NCI-H510A (cell line): ENCODE measurements around the gene MYADM.

ENCODE experiments used
- DNase-seq: peaks from one replicate; lab custom pipeline; 2025; lab: John Stamatoyannopoulos, UW

The MYADM gene

DNA sequence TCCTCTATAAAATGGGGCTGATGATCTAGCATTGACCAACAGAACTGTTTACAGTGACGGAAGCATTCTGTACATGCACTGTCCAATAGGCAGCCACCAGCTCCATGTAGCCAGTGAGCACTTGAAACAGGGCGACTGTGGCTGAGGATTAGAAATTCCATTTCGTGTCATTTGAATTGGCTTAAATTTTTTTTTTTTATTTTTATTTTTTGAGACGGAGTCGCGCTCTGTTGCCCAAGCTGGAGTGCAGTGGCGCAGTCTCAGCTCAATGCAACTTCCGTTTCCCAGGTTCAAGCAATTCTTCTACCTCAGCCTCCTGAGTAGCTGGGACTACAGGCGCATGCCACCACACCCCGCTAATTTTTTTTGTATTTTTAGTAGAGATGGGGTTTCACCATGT lies 17.4 kb downstream of the MYADM start:
- DNase-seq = no peak

DNA sequence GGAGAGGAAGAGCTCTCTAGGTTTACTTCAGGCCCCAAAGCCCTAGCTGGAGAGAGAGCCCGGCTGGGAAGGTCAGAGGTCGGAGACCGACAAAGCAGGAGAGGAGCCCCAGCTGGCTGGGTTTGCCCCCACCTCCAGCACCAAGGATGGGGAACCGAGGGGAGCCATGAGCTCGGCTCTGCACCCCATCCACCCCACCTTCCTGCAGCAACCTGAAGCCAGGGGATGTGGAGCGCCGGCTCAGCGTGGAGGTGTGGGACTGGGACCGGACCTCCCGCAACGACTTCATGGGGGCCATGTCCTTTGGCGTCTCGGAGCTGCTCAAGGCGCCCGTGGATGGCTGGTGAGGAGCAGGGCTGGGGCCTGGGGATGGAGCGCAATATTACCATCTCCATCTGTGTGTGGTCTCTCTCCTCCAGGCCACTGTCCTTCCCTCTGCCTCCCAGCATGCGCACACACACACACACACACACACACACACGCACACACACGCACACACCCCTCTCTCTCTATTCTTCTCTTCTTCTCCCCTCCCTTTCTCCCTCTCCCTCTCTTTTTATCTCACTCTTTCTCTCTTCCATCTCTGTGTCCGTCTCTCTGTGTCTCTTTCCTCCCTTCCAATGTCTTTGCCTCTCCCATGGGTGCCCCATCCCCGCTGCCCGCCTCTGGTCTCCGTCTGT lies 24.8 kb downstream of the MYADM start:
- DNase-seq = no peak

DNA sequence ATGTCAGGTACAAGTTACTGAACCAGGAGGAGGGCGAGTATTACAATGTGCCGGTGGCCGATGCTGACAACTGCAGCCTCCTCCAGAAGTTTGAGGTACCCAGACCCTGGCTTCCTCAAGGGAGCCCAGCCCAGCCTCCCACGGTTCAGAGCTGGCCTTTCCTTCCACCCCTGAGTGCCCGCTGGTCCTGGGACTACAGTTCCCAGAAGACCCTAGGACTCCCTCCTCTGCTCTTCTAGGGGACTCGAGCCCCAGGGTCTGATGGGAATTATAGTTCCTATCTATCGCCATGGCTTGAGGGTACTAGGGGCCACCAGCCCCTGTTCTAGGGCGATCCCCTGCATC lies 25.3 kb downstream of the MYADM start:
- no peak for DNase-seq

DNA sequence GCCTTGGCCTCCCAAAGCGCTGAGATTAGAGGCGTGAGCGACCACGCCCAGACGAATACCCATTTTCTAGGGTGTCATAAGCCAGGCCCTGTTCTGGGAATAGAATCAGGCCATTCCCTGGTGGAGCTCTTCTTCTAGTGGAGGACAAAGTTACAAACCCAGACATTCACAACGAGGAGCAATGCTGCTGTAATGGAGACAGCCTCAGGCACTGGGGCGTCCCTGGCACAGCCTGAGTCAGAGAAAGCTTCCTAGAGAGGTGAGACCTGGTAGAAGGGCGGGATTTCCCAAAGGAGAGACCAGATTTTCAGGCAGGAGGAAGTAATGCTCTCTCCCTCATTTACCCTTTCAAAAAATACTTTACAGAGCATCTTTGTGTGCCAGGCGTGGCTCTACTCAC lies 27.0 kb downstream of the MYADM start:
- DNase-seq = no peak

DNA sequence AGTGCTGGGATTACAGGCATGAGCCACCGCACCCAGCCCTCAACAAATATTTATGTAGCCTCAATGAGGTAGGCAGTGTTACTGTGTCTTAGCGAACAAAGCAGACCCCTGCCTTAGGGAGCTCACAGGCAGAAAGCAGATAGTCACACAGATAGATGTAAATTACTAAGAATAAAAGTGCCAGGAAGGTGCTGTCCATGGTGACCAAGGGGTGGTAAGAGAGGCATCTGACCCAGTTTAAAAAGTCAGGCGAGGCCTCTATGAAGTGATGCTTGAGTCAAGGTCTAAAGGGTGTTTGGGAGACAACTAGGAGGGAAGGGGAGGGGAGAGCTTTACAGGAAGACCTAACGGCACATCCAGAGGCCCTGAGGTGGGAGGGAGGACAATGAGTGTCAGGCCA lies 29.0 kb downstream of the MYADM start:
- no peak for DNase-seq

DNA sequence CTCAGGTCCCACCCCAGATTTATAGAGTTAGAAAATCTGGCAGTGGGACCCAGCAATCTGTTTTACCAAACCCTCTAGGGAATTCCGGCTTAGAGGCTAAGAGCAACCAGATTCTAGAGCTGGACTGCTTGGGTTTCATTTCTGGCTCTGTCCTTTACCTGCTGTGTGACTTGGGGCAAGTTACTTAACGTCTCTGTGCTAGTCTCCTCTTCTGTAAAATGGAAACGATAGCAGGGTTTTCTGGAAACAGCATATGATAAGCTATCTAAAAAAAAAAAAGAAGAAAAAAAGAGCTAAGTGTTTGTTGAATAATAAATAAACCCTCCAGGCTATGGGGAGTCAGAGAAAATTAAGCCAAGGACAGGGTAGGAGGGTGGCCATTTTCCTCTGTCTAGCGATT lies 29.8 kb downstream of the MYADM start:
- no peak for DNase-seq

DNA sequence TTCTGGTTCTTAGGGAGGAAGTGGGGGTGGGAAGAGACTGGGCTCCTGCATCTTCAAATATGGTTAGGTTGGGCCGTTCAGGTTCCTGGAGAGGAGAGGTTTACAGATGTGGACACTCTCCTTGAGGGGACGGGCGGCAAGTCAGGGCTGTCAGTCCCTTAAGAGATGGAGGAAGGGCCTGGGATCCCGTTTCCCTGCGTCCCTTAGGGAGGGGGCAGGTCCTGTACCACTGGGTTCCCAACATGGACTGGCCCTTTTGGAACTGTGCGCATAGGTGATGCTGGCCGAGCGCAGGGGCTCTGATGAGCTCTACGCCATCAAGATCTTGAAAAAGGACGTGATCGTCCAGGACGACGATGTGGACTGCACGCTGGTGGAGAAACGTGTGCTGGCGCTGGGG lies 30.5 kb downstream of the MYADM start:
- DNase-seq = no peak

DNA sequence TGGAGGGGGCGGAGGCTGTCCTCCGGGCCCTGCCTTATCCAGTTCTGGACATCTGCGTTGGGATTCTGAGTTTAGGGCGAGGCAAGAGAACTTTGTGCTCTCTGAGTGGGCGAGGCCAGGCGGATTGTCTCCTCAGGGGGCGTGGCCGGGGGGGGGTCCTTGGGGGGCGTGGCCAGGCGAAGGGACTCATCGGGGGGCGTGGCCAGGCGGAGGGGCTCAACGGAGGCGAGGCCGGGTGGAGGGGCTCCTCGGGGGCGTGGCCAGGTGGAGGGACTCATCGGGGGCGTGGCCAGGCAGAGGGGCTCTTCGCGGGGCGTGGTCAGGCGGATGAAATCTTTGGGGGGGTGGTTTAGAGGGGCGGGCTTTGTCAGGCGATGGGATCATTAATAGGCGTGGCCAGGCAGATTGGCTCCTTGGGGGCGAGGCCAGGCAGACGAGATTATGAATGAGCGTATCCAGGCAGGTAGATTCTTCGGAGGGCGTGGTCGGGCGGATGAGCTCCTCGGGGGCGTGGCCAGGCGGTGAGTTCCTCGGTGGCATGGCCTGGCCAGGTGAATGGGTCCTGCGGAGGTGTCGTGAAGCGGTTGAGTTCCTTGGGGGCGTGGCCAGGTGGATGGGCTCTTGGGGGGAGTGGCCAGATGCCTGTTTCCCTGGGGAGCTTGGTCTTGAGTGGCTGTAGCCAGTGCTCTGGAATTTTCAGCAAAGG lies 31.1 kb downstream of the MYADM start:
- DNase-seq = no peak

DNA sequence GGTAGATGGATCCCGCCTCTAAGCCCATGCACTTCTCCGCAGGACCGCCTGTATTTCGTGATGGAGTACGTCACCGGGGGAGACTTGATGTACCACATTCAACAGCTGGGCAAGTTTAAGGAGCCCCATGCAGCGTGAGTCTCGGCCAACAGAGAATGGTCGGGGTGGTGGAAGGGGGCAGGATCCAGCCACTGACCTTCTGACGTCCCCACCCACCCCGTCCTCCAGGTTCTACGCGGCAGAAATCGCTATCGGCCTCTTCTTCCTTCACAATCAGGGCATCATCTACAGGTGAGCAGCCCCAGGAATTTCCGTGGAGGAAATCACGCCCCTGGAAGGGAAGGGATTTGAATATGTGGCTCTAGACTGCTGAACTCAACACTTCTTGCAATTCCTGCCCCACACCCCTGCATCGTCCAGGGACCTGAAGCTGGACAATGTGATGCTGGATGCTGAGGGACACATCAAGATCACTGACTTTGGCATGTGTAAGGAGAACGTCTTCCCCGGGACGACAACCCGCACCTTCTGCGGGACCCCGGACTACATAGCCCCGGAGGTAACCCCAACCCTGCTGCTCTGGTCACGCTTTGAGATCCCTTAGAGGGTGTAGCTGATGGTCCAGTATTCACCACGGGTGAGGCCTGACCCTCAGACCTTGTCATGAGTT lies 32.6 kb downstream of the MYADM start:
- no peak for DNase-seq

DNA sequence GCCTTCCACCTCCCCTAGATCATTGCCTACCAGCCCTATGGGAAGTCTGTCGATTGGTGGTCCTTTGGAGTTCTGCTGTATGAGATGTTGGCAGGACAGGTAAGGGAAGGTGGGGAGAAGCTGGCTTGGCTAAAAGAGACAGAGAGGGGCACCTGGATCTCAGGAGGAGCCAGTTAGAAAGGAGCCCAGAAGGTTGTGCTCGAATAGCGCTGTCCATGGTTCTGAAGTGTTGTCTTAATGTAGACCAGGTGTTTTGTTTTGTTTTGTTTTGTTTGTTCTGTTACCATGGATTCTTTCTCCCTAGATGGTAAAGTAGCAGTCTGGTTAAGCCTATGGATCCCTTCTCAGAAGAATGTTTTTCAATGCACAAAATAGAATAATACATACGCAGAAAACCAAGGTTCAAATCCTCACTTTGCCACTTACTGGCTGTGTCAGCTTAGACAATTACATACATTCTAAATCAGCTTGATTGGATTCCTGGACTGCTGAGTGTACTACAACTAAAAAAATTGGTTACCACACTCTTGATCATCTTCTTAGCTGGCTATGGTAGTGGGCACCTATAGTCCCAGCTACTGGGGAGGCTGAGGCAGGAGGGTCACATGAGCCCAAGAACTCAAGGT lies 35.5 kb downstream of the MYADM start:
- no peak for DNase-seq

DNA sequence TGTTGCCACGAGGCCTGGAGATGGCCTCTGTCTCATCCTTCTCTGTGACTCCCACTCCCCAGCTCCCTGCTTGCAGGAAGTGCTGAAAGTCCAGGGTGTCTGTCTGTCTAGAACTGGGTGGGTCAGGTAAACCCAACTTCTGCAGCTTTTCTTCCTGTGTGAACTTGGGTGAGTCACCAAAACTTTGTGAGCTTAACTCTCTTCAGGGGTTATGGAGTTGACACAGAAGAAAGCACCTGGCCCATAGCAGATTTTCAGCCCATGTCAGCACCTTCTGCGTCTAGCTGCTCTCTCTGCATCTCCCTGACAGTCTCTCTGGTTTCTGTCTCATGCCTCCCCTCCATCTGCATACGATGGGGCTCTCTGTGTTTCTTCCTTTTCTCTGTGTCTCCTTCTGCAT lies 37.2 kb downstream of the MYADM start:
- DNase-seq = no peak

DNA sequence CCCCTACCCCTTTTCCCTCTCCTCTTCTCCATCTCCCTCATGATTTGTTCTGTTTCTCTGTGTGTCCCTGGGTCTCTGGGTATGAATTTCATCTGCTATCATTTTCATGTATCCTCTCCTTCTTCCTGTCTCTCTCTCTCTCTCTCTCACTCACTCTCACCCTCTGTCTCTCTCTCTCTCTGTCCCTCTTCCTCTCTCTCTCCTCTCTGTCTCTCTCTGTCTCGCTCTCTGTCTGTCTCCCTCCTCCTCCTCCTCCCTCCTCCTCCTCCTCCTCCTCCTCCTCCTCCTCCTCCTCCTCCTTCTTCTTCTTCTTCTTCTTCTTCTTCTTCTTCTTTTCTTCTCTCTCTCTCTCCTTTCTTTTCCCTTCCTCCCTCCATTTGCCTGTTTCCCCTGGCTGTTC lies 38.1 kb downstream of the MYADM start:
- no peak for DNase-seq

DNA sequence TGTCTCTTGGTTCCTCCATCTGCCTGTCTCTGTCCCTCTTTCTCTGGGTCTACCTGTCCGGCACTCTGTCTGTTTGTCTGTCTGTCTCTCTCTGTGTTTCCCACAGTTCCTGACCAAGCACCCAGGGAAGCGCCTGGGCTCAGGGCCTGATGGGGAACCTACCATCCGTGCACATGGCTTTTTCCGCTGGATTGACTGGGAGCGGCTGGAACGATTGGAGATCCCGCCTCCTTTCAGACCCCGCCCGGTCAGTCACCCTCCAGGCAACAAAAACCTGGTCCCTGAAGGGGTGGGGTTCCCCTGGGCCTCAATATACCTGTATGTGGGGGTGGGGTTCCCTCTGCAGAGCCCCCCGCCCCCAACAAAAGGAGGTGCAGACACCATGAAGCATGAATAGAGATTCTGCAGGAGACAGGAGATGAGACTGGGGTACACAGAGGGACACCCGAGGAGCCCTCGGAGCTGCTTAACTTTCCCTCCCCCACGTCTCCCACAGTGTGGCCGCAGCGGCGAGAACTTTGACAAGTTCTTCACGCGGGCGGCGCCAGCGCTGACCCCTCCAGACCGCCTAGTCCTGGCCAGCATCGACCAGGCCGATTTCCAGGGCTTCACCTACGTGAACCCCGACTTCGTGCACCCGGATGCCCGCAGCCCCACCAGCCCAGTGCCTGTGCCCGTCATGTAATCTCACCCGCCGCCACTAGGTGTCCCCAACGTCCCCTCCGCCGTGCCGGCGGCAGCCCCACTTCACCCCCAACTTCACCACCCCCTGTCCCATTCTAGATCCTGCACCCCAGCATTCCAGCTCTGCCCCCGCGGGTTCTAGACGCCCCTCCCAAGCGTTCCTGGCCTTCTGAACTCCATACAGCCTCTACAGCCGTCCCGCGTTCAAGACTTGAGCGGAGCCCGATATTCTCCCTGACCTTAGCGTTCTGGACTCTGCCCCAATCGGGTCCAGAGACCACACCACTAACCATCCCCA lies 38.8 kb downstream of the MYADM start:
- no peak for DNase-seq

DNA sequence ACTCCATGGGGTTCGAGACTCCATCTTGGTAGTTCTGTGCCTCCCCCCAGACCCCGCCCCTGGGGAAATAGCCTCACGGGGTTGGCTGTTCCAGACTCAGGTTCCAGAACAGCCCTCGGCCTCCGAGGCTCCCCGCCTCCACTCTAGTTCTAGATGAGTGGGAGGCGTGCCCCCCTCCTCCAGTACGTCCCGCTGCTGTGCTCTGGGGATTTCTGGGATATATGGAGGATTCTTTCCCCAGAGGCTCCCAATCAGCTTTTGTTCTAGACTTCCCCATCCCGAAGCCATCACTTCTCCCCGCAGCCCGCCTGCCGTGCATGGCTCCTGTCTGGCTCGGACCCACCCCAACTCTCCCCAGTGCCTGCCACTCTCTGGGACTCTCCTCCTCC lies 39.5 kb downstream of the MYADM start:
- no peak for DNase-seq

DNA sequence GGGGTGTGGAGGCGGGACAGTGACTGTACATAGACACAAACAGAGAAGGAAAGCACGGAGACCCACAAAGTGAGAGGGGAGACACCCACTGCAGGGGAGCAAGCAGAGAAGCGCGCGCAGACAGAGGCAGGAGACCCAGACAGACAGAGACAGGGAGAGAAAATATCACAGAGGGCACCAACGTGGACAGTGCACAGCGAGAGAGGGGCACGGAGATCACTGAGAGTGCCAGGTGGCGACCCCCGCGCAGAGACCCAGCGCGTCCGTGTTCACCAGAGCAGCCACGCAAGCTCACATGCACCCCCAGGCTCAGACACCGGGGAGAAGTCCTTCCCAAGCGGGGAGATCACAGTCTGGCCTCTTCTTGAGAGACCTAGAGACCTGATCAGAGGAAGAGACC lies 40.0 kb downstream of the MYADM start:
- DNase-seq = no peak

DNA sequence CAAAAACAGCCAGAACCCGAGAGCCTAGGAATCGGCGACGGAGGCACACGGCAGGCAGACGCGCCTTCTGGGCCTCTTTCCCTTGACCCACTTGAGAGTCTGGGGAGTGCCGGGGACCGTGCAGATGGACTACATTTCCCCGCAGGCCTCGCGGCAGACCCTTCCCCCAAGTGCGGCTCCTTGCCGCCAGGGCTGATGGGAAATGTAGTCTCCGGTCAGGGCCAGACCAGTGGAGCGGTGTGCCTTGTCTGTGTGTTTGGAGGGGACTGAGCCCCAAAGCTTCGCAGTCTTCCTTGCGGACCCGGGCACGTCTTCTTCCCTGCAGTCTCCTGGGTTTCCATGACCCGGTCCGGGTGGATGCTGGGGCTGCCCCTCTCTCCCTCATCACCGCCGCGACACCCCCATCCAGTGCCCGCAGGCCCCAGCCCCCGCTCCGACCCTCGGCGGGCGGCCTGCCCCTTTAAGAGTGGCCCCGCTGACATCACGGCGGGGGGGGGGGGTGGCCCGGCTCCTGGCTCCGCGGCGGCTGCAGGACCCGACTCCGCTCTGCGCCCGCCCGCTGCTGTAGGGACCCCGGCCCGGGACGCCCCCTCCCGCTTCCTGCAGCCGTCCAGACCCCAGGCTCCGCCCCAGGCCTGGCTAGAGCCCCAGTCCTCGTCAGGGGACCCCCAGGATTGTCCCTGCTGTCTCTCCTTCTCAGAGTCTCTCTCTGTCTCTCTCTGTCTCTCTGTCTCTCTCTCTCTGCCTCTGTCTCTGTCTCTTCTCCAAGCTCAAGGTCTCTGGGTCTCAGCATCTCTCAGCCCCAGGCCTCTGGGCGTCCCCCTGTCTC lies 40.6 kb downstream of the MYADM start:
- DNase-seq = no peak

DNA sequence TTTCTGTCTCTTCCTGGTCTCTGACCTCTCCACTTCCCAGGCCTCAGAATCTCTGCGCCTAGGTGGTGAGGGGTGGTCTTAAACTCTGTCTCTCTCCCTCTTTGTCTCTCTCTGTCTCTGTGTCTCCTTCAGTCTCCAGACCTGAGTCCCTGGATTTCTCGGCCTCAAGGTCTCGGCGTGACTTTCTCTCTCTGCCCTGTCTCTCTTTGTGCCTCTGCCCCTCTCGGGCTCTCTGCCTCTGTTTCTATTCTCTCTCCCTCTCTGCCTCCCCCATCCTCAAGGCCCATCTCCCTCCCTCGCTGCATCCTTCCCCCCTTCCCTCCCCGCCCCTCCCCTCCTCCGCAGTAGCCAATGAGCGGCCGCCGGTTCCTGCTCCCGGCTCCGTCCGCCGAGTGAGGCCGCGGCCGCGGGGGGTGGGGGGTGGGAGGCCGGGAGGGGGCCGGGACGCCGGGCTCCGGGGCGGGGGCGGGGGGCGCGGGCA lies 41.3 kb downstream of the MYADM start, which contains the start of gene CACNG7:
CACNG7 (plus strand) TSS at position 344 of the 481 bp plus-strand sequence. CDS start 3,554 bp downstream, outside the sequence.
- no peak for DNase-seq

DNA sequence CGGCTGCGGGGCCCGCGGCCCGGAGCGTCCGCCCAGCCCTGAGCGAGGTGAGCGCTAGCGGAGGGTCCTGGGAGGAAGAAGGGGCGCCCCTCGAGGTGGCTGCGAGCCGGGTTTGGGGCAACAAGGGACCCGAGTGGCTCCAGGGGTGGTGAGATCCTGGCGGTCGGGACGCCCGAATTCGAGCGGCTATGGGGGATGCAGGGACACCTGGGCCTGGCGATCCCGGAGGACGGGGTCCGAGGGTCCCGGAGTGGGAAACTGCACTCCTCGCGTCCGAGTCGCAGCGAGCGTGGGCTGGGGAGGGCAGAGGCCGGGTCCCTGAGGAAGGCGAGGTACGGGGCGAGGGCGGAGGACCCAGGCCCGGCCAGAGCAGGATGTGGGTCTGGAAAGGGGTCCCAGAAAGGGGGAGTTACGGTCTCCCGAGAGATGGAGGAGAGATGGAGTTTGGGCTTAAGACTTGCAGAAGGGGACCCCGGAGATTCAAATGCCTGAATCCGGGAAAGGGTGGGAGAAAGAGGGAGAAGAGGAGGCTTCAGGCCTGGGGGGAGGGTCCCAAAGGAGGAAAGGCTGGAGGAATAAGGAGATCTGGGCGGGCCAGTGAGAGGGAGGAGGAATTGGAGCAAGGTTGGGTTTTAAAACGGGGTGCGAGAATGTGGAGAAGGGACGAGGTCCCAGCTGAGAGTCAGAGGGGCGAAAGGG lies 41.9 kb downstream of the MYADM start:
- DNase-seq = no peak

DNA sequence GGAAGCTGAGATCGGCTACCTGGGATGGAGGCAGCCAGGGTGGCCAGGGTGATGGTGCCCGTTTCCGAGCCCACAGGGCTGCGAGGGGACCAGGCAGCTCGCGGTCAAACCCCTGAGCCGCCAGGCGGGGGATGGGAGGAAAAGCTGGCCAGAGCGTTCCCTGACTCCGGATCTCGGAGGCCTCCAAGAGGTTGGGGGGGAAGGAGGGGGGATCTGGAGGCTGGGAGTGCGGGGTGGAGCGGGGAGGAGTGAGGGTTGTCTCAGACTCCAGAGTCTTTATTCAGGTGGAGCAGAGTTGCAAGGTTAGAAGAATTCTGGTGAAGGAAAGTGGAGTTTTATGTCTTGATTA lies 42.5 kb downstream of the MYADM start:
- no peak for DNase-seq

DNA sequence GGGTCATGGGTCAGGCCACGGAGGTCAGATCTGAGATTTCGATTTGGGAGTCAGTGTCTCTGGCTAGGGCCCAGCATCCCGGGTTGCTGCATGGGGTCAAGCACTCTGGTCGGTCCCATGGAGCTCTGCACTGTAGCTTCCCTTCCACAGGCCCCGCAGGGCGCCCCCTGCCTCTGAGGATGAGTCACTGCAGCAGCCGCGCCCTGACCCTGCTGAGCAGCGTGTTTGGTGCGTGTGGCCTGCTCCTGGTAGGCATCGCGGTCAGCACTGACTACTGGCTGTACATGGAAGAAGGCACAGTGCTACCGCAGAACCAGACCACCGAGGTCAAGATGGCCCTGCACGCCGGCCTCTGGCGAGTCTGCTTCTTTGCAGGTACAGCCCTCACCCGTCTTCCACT lies 45.0 kb downstream of the MYADM start:
- no peak for DNase-seq
